ENCODE data around the gene FOS.

- TF ChIP-seq POLR2A (IDR thresholded peaks at IDR 0.05; ENCODE audit: control extremely low read depth in 1 of 2, low read depth in 2 of 2, low read length in 2 of 2): no peak
- TF ChIP-seq TAF1 (IDR thresholded peaks at IDR 0.05; ENCODE audit: low read depth, low read length): no peak
- TF ChIP-seq MAX (IDR thresholded peaks at IDR 0.05): no peak
- no peak for TF ChIP-seq CTCF (IDR thresholded peaks at IDR 0.05; ENCODE audit: control extremely low read depth in 1 of 3, insufficient read depth in 1 of 3, low read depth in 1 of 3, low read length in 3 of 3)
- TF ChIP-seq EP300 (IDR thresholded peaks at IDR 0.05; ENCODE audit: borderline replicate concordance in 1 of 2, low read depth in 2 of 2, low read length in 2 of 2): no peak
- TF ChIP-seq USF2 (IDR thresholded peaks at IDR 0.05; ENCODE audit: low read length): no peak
- TF ChIP-seq YY1 (IDR thresholded peaks at IDR 0.05; ENCODE audit: low read depth, low read length): no peak
Measured at GRCh38 chr14:75249958-75250336, 28.7 kb upstream of the FOS start.
